ENCODE results near the gene CHCHD3.

The CHCHD3 gene

GRCh38 chr7:132759482-132760243 lies 322.2 kb downstream of the CHCHD3 start:
- DNase-seq = no peak

GRCh38 chr7:132758986-132759385 lies 322.9 kb downstream of the CHCHD3 start:
- DNase-seq = no peak

GRCh38 chr7:132757783-132758182 lies 324.1 kb downstream of the CHCHD3 start:
- DNase-seq = no peak

- DNase-seq = no peak
These were observed 325.4 kb downstream of the CHCHD3 start for GRCh38 chr7:132756484-132756990.

GRCh38 chr7:132755538-132756483 lies 326.1 kb downstream of the CHCHD3 start:
- no peak for DNase-seq

- no peak for DNase-seq
These were observed 329.5 kb downstream of the CHCHD3 start for GRCh38 chr7:132752431-132752830.

- no peak for DNase-seq
These were observed 330.6 kb downstream of the CHCHD3 start for GRCh38 chr7:132751244-132751647.

- DNase-seq = no peak
These were observed 331.2 kb downstream of the CHCHD3 start for GRCh38 chr7:132750530-132751217.

GRCh38 chr7:132750096-132750495 lies 331.8 kb downstream of the CHCHD3 start:
- DNase-seq = no peak

- no peak for DNase-seq
These were observed 336.4 kb downstream of the CHCHD3 start for GRCh38 chr7:132745510-132745909.

GRCh38 chr7:132743974-132744373 lies 337.9 kb downstream of the CHCHD3 start:
- DNase-seq = no peak

GRCh38 chr7:132742189-132742612 lies 339.7 kb downstream of the CHCHD3 start:
- DNase-seq = no peak

GRCh38 chr7:132740176-132740575 lies 341.7 kb downstream of the CHCHD3 start:
- no peak for DNase-seq

GRCh38 chr7:132739271-132739955 lies 342.5 kb downstream of the CHCHD3 start:
- no peak for DNase-seq

- DNase-seq = no peak
These were observed 343.6 kb downstream of the CHCHD3 start for GRCh38 chr7:132738254-132738653.

- no peak for DNase-seq
These were observed 346.4 kb downstream of the CHCHD3 start for GRCh38 chr7:132735476-132735875.
